ENCODE measurements around the gene SSRP1.
"Not testable (repeated sequence)": the region's sequence is repeated elsewhere in the genome, so short reads cannot be mapped to it uniquely, and the experiment has no call there.

DNA sequence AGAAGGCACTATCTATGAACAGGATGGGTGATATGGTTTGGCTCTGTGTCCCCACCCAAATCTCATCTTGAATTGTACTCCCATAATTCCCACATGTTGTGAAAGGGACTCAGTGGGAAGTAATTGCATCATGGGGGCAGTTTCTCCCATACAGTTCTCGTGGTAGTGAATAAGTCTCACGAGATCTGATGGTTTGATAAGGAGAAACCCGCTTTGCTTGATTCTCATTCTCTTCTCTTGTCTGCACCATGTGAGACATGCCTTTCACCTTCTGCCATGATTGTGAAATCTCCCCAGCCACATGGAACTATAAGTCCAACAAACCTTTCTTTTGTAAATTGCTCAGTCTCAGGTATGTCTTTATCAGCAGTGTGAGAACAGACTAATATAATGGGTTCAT is 39.5 kb downstream of the SSRP1 start:
- TF ChIP-seq, protein P1, sequence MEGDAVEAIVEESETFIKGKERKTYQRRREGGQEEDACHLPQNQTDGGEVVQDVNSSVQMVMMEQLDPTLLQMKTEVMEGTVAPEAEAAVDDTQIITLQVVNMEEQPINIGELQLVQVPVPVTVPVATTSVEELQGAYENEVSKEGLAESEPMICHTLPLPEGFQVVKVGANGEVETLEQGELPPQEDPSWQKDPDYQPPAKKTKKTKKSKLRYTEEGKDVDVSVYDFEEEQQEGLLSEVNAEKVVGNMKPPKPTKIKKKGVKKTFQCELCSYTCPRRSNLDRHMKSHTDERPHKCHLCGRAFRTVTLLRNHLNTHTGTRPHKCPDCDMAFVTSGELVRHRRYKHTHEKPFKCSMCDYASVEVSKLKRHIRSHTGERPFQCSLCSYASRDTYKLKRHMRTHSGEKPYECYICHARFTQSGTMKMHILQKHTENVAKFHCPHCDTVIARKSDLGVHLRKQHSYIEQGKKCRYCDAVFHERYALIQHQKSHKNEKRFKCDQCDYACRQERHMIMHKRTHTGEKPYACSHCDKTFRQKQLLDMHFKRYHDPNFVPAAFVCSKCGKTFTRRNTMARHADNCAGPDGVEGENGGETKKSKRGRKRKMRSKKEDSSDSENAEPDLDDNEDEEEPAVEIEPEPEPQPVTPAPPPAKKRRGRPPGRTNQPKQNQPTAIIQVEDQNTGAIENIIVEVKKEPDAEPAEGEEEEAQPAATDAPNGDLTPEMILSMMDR (IDR thresholded peaks at IDR 0.05 in 4 of 5, conservative IDR thresholded peaks at IDR 0.05 in 1 of 5) = not testable (repeated sequence)
- TF ChIP-seq POLR2A (IDR thresholded peaks at IDR 0.05) = not testable (repeated sequence)

All from gastrocnemius medialis (tissue), 4 donors.